IPS DF 6.9 (cell line): Measurements from ENCODE around the gene SLC25A24.
"Not testable (repeated sequence)": the region's sequence is repeated elsewhere in the genome, so short reads cannot be mapped to it uniquely, and the experiment has no call there.

ENCODE experiments used
- DNase-seq: peaks from one replicate; pipeline ENCODE4 v3.0.0-alpha.2; 2013; ENCODE audit warnings: low read depth, low spot score
- H3K27ac ChIP-seq: one replicate; pipeline ENCODE4 v1.5.1; 2013; ENCODE audit warnings: low read length, control low read depth
- H3K27me3 ChIP-seq: 2 replicates; pipeline ENCODE4 v1.6.1; 2013; ENCODE audit warnings: mild to moderate bottlenecking, low read length; ENCODE audit not compliant: control insufficient read depth, insufficient read depth
- H3K36me3 ChIP-seq: 2 replicates; pipeline ENCODE4 v1.6.1; 2013; ENCODE audit warnings: low read length; ENCODE audit not compliant: control insufficient read depth, insufficient read depth
- H3K4me1 ChIP-seq: 2 replicates; pipeline ENCODE4 v1.6.1; 2013; ENCODE audit warnings: low read length; ENCODE audit not compliant: control insufficient read depth, insufficient read depth
- H3K4me3 ChIP-seq: 2 replicates; pipeline ENCODE4 v1.5.1; 2013; ENCODE audit warnings: mild to moderate bottlenecking, low read length
- H3K9me3 ChIP-seq: 2 replicates; pipeline ENCODE4 v1.6.1; 2013; ENCODE audit warnings: low read length, inconsistent platforms; ENCODE audit not compliant: control insufficient read depth, insufficient read depth
- WGBS: extraction: QIAGEN DNeasy Blood & Tissue Kit; methylation state at CpG from one replicate; pipeline ENCODE4 v1.1.7; 2013; ENCODE audit warnings: mixed read lengths, missing lambda C conversion rate; ENCODE audit not compliant: insufficient read length, insufficient coverage; 5-methylcytosine and 5-hydroxymethylcytosine counted together

SLC25A24 gene

DNA sequence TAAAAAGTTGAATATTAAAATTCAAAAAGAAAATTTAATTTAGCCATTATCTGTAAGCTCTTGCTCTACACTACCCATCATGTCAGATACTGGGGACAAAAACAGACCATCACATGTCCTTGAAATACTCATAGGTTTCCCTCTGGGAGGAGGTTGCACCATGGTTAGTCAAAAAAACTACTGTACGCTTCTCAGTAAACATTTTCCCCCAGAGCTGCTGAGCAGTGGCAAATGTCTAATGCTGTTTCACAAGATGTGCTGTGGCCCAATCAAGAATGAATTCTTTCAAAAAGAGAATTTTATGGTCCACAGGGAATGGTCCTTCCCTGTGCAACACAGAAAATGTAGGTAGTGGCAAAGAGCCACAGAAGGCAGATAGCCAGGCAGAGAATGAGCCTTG lies 6.1 kb downstream of the SLC25A24 start:
- no peak for DNase-seq
- Histone ChIP-seq H3K27ac (no peak overlapping the region), H3K36me3 (no peaks in the 10 kb centered on the region), H3K27me3 (no peaks in the 10 kb centered on the region), H3K4me1 (peaks cover 3% of the 10 kb centered on the region; the same call in 1 of the 2 replicates), H3K9me3 (no peaks in the 10 kb centered on the region), H3K4me3 (no peak overlapping the region)
- WGBS = no CpG with 5 or more reads among the region's 1 CpG

DNA sequence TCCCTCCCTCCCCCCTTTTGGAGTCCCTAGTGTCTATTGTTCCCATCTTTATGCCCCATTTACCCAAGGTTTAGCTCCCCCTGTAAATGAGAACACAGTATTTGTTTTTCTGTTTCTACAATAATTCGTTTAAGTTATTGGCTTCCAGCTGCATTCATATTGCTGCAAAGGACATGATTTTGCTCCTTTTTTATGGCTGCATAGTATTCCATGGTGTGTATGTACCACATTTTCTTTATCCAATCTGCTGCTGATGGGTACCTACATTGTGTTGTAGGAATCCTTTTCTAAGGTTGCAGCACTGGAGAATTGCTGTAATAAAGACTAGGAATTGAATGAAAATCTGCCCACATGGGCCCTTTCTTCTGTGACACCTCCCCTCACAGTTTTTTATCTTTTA lies 6.8 kb downstream of the SLC25A24 start:
- DNase-seq = no peak
- H3K27me3 ChIP-seq = no peaks in the 10 kb centered on the region
- H3K4me3 ChIP-seq = no peak overlapping the region
- H3K4me1 ChIP-seq = no peaks in the 10 kb centered on the region; the same call in 1 of the 2 replicates
- WGBS = no CpG with 5 or more reads among the region's 1 CpG
- no peaks in the 10 kb centered on the region for H3K9me3 ChIP-seq
- no peak overlapping the region for H3K27ac ChIP-seq
- no peaks in the 10 kb centered on the region for H3K36me3 ChIP-seq

DNA sequence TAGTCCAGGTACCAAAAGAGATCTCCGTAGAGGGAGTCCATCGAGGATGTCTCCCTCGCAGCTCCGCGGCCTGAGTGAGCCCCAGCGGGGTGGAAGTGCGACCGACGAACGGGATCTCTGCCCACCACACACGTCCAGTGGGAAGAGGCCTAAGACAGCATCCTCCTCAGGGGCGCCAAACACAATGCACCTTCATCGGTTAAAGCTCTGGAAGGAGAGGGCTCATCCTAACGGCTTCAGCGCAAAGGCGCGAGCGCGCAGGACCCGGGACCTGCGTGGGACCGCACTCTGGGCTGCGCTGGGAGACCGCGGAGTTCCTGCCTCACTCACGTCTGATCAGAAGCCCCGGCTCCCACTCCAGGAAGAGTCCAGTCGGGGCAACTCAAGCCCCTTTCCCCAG lies 7.6 kb downstream of the SLC25A24 start:
- DNase-seq = no peak
- no CpG with 5 or more reads among the region's 28 CpGs for WGBS
- H3K27me3 ChIP-seq = no peaks in the 10 kb centered on the region
- no peak overlapping the region for H3K4me3 ChIP-seq
- H3K27ac ChIP-seq = no peak overlapping the region
- no peaks in the 10 kb centered on the region; the same call in 1 of the 2 replicates for H3K4me1 ChIP-seq
- H3K36me3 ChIP-seq = no peaks in the 10 kb centered on the region
- no peaks in the 10 kb centered on the region for H3K9me3 ChIP-seq

DNA sequence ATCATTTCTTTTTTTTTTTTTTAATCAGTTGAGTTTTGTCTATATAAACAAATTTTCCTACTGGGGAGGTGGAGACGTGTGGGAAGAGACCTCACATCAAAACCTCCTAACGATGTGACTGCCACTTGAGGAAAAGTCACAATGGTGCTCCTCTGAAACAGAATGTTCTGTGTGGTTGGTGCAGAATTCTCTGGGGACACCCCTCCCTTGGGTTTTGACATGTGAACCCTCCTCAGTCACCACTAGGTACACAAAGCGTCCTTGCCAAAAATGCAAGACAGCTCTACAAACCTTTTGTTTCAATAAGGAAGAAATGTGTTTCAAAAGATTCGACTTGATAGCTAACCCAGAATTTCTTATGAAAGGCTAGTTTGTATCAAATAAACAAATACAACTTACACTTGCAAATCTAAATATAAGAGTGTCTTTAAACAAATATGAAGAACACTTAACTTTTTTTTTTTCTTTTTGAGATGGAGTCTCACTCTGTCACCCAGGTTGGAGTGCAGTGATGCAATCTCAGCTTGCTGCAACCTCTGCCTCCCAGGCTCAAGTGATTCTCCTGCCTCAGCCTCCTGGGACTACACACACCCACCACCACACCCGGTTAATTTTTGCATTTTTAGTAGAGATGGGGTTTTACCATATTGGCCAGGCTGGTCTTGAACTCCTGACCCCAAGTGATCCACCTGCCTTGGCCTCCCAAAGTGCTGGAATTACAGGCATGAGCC lies 9.3 kb downstream of the SLC25A24 start:
- Histone ChIP-seq H3K27me3 (no peaks in the 10 kb centered on the region), H3K4me1 (no peaks in the 10 kb centered on the region), H3K4me3 (no peak overlapping the region), H3K27ac (no peak overlapping the region), H3K9me3 (no peaks in the 10 kb centered on the region), H3K36me3 (no peaks in the 10 kb centered on the region)
- no CpG with 5 or more reads among the region's 5 CpGs for WGBS
- DNase-seq = no peak

DNA sequence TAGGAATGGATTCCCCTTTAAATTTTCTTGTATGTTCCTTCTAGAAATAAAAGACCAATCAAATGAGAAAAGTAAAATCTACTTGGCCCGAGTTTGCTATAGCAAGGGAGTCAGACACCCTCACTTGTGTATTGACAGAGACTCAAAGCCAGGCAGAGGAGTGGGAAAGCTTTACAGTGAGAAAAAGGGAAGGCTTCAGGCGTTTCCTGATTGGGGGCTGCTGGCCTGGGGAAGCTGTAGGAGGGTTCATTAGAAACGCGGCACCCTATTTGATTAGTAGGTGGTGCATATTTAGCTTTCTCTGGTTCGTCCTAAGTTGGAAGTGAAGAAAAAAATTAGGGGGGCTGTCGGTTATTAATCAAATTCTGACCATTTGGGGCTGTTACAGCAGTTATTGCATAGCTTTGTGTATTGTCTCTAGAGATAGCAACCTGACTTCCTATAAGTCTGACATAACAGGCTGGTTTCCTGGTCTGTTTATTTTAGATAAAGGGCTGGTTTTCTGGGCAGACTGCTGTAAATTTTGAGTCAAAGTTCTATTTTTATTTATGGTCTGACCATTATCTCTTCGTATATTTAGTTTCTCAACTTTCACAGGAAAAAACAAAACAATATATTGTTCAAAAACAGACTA lies 10.0 kb downstream of the SLC25A24 start:
- WGBS = no CpG with 5 or more reads among the region's 7 CpGs
- no peaks in the 10 kb centered on the region for H3K36me3 ChIP-seq

DNA sequence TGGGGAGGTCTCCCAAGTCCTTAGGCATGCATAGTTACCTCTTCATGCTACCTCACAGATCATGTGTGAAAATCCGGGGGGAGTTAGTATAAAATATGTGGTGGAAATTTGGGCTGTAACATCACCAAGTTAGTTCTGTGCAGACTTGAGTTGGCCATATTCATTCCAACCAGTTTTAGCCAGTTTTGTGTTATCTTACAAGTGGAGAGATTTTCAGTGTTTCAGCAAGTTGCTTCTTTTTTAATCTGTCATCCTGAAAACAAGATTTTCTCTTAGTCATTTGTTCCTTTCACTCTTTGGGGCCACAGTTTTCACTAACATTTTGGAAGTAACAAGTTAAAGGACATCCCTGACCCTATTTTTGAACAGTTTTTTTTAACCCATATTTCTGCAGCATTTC lies 11.3 kb downstream of the SLC25A24 start:
- DNase-seq = no peak
- Histone ChIP-seq H3K36me3 (no peaks in the 10 kb centered on the region), H3K27ac (no peak overlapping the region), H3K9me3 (no peaks in the 10 kb centered on the region), H3K27me3 (no peaks in the 10 kb centered on the region), H3K4me1 (no peaks in the 10 kb centered on the region), H3K4me3 (no peak overlapping the region)
- no CpG with 5 or more reads among the region's 1 CpG for WGBS

More for the DNA sequence above, 10.0 kb downstream of the SLC25A24 start:
- Histone ChIP-seq H3K4me3 (no peak overlapping the region), H3K4me1 (no peaks in the 10 kb centered on the region), H3K27me3 (no peaks in the 10 kb centered on the region), H3K27ac (no peak overlapping the region), H3K9me3 (no peaks in the 10 kb centered on the region)
- DNase-seq = no peak

DNA sequence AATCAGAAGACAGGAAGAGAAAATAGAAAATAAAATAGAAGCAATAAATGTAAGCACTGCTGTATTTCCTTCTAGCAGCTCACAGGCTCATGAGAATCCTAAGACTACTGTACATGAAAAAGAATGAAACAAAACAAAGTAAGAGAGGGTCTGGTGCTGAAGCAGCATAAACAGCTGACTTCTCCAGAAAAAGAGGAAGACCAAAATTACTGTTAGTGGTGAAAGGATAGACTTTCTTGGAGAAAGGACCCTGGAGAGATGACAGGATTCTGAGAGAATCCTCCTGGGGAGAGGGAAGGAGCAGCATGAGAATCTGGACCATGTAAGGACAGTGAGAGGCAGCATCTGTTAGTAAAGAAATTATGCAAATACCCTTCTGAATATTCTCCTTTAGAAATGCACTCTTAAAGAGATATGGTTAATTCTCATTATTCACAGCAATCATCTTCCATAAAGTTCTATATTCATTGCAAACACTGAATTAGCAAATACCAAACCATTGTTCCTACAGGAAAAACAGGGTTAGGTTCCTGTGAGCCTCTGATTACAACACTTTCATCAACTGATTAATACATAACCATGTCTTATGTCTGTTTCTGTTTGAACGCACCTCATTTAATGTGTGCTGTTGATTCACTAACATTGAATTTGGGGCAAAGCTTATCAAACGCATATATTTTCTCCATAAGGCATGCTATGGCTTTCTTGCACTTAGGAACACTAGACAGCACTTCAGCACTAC lies 17.0 kb downstream of the SLC25A24 start:
- H3K27ac ChIP-seq = no peak overlapping the region
- H3K36me3 ChIP-seq = no peaks in the 10 kb centered on the region
- no peaks in the 10 kb centered on the region for H3K4me1 ChIP-seq
- no peak overlapping the region for H3K4me3 ChIP-seq
- WGBS = no CpG with 5 or more reads among the region's 2 CpGs
- no peaks in the 10 kb centered on the region for H3K9me3 ChIP-seq
- H3K27me3 ChIP-seq = no peaks in the 10 kb centered on the region
- no peak for DNase-seq

DNA sequence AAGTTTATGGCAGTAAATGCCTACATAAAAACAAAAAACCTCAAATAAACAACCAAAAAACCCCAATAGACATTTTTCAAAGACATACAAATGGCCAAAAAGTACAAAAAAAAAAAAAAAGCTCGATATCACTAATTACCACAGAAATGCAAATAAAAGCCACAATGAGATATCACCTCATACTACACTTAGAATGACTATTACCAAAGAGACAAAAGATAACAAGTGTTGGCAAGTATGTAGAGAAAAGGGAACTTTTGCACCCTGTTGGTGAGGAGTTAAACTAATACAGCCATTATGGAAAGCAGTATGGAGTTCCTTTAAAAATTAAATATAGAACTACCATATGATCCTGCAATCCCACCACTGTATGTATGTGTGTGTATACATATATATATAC lies 21.1 kb downstream of the SLC25A24 start:
- Histone ChIP-seq H3K27ac (no peak overlapping the region), H3K9me3 (peaks cover 7% of the 10 kb centered on the region), H3K4me3 (no peak overlapping the region), H3K4me1 (no peaks in the 10 kb centered on the region), H3K36me3 (peaks cover 10% of the 10 kb centered on the region; the same call in 1 of the 2 replicates), H3K27me3 (no peaks in the 10 kb centered on the region)
- no peak for DNase-seq
- no CpG with 5 or more reads among the region's 1 CpG for WGBS

DNA sequence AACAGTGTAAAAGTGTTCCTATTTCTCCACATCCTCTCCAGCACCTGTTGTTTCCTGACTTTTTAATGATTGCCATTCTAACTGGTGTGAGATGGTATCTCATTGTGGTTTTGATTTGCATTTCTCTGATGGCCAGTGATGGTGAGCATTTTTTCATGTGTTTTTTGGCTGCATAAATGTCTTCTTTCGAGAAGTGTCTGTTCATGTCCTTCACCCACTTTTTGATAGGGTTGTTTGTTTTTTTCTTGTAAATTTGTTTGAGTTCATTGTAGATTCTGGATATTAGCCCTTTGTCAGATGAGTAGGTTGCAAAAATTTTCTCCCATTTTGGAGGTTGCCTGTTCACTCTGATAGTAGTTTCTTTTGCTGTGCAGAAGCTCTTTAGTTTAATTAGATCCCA lies 37.7 kb downstream of the SLC25A24 start:
- not testable (repeated sequence) for H3K27ac ChIP-seq, DNase-seq, H3K9me3 ChIP-seq, H3K4me3 ChIP-seq, H3K27me3 ChIP-seq, H3K4me1 ChIP-seq, H3K36me3 ChIP-seq
- no CpG with 5 or more reads among the region's 1 CpG for WGBS

DNA sequence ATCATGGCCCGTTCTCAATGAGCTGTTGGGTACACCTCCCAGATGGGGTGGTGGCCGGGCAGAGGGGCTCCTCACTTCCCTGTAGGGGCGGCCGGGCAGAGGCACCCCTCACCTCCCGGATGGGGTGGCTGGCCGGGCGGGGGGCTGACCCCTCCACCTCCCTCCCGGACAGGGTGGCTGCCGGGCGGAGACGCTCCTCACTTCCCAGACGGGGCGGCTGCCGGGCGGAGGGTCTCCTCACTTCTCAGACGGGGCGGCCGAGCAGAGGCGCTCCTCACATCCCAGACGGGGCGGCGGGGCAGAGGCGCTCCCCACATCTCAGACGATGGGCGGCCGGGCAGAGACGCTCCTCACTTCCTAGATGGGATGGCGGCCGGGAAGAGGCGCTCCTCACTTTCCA lies 40.2 kb downstream of the SLC25A24 start:
- no CpG with 5 or more reads among the region's 30 CpGs for WGBS
- not testable (repeated sequence) for H3K4me1 ChIP-seq, H3K36me3 ChIP-seq, H3K27me3 ChIP-seq, H3K4me3 ChIP-seq, H3K27ac ChIP-seq, H3K9me3 ChIP-seq, DNase-seq
